HG03457 (cell line): ENCODE measurements around the gene GPC5.
"Not testable (repeated sequence)": the region's sequence is repeated elsewhere in the genome, so short reads cannot be mapped to it uniquely, and the experiment has no call there.

Source experiments
- ATAC-seq: cut with Tn5 transposase; IDR thresholded peaks from one replicate; pipeline ENCODE4 v1.9.1; 2021; ENCODE audit warnings: moderate number of reproducible peaks; ENCODE audit not compliant: unreplicated experiment

The GPC5 gene

DNA sequence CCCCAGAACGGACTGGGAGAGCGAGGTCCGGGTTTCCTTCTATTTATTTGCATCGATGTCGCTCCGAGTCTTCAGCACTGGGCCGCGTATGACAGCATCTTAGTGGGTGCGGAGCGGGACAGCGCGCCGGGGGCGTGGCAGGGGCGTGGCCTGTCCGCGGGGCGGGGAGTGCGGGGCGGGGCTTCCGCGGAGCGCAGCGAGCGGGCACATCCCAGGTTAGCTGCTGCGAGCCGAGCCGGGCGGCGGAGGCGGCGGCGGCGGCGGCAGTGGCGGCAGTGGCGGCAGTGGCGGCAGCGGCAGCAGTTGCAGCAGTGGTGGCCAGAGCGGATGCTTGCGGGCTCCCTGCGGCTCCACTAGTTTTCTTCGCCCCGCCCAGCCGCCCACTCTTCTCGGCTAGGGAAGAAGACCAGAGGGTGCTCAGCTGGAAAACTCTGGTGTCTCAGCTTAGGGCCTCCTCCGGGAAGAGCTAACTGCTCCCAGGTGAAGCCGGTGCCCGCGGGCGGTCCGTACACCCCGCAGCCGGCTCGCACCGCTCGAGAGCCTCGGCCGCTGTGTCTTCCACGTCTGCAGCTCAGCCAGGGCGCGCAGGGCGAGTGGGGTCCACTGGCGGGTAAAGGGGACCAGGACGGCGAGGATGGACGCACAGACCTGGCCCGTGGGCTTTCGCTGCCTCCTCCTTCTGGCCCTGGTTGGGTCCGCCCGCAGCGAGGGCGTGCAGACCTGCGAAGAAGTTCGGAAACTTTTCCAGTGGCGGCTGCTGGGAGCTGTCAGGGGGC, at the start of gene GPC5:
GPC5 (plus strand) TSS at position 209 of the 776 bp plus-strand sequence.
- ATAC-seq, result peak; percentile 80

DNA sequence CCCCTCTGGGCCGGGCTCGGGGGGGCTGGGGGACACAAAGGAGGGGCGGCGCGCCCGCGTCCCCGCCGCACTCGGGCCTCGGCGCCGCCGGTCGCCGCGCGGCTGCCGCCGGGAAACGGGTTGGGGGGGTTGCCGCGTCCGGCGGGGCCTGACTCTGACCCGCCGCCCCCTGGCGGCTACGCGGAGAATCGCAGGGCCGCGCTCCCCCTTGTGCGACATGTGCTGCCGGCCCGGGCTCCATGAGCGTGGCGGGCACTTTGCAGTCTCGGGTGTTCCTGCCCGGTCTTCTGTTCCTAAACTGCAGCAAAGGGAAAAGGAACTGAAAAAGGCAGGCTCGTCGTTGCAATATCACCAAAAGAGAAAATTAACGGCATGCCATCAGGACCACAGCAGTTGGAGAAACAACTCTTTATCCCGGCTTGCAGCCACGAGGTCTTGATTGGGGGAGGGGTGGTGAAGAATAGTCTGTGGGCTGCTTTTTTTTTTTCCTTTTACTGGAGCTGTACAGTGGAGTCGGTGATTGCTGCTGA, 49.5 kb upstream of the GPC5 start:
- ATAC-seq, result peak; percentile 47

DNA sequence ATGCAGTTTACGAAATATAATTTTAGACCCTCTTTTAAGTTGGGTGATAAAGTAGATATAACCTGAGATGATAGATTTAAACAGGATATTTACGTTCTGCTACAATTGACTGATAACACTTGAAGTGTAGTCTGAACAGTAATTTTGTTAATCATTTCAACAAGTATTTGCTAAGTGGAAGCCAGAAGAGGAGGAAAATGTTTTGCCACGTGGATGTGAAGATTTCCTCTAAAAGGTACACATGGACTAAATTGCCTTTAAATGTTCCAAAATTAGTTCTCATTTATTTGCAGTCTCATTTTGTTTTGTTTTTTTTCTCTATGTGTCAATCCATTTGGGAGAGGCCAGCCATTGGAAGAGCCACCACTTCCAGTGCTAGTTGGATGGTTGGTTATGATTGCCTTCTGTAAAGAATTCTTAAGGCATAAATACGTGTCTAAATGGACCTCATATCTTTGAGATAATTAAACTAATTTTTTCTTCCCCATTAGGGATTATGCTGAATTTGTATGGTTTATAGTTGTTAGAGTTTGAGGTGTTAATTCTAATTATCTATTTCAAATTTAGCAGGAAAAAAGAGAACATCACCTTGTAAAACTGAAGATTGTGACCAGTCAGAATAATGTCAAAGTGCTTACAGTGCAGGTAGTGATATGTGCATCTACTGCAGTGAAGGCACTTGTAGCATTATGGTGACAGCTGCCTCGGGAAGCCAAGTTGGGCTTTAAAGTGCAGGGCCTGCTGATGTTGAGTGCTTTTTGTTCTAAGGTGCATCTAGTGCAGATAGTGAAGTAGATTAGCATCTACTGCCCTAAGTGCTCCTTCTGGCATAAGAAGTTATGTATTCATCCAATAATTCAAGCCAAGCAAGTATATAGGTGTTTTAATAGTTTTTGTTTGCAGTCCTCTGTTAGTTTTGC, 48.2 kb upstream of the GPC5 start:
- ATAC-seq, result no peak

DNA sequence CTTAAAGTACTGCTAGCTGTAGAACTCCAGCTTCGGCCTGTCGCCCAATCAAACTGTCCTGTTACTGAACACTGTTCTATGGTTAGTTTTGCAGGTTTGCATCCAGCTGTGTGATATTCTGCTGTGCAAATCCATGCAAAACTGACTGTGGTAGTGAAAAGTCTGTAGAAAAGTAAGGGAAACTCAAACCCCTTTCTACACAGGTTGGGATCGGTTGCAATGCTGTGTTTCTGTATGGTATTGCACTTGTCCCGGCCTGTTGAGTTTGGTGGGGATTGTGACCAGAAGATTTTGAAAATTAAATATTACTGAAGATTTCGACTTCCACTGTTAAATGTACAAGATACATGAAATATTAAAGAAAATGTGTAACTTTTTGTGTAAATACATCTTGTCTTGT, 47.3 kb upstream of the GPC5 start:
- ATAC-seq, result no peak

DNA sequence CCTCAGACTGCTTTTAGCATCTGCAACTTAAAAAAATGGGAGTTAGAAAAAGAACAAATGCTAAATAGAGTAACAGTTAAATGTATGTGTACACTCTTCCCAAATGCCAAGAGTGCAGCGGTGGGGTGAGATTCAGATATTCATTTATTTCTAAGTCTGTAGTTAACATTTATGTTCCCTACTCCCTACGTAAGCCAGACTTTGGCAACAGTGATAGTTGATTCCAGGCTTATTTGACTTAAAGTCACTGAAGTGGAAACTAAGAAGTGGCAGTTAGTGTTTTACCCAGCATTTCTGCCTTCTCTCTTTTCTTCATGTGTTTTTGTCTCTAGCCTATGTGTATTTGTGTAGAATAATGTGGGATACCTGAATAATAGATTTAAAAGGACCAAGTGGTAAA, 46.4 kb upstream of the GPC5 start:
- ATAC-seq, result no peak

DNA sequence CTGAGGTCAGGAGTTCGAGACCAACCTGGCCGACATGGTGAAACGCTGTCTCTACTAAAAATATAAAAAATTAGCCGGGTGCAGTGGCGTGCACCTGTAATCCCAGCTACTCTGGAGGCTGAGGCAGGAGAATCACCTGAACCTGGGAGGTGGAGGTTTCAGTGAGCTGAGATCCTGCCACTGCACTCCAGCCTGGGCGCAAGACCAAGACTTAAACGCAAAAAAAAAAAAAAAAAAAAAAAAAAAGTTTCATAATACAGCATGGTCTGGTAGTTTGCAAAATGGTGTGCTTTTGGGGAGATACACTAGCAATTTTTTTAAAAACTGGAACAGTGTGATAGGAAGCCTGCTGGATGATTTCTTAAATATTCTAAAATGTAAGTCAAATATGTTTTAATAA, 45.5 kb upstream of the GPC5 start:
- not testable (repeated sequence) for ATAC-seq

DNA sequence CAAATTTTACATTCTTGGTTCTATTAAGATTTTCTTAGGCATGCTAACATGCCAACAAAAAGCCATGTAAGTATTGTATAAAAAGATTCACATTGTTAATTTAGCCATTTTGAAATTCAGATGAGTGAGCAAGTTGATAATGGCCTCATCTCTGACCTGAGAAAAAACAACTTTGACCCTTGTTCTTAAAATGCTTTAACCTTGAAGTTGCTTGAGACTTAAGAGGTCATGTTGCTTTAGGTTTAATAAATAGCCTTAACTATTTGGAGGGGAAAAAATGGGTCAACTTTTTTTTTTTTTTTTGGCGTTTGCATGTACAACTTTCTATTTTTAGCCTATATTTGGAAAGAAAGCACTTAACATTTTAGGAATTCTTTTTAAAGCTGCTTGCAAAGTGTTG, 44.9 kb upstream of the GPC5 start:
- no peak for ATAC-seq

DNA sequence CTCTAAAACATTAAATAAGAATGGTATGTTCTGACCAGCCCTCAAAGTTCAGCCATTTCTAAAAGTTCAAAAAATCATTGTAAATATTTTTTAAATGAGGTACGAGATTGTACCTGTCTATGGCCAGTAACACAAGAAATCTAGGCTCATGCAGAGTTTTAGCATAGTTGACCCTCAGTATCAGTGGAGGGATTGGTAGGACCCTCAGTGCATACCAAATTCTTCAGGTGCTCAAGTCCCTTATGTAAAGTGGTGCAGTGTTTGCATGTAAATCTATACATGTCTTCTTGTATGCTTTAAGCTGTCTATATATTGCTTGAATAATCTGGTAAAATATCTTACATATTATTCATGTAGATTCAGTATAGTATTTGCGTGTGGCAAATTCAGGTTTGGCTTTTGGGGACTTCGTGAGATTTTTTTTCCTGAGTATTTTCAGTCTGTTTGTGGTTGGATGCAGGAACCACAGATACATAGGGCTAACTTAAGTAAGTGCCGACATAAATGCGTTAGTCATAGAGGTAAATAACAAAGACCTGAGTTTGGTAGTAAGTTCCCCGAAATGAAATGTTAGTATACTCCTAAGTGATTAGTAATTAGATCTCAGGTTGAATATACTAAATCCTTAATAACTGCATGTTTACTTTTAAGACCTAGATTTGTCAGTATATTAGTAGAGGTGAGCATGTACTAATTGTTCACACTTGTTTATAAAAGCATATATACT, 43.2 kb upstream of the GPC5 start:
- no peak for ATAC-seq

DNA sequence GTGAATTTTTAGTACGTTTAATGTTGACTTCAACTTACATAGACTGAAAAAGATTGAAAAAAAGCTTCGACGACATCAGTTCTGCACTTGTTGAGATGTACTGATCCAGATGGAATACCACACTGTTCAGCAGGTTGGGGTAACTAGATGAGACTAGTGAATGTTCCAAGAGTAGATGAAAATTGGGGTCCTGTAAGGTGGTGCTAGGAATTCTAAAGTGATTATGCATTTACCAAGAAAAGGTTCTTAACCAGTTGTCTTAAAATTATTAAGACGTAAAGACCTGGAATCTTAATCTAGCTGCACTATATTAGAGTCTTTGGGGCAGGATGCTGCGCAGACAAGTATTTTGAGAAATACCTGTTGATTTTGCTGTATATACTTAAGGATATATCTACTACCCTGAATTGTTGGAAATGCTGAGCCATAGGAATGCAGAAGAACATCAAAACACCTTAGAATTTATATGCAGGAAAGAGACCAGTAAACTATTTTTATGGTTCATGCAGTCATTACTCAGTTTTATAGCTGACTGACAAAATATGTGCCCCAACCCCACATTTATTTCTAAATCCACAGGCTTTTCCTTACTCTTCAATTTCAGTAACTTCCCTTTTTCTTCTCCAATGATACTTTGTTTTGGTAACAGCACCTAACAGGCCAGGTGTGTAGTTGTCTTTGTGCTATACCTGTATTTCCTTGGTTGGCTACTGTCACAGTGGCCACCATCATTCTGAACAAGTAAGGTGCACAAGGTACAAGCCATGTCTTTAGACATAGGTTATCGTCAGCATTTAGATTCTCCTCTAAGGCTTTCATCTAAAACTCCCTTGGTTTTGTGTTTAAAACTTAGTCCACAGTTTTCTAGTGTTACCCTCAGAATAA, 42.4 kb upstream of the GPC5 start:
- no peak for ATAC-seq

DNA sequence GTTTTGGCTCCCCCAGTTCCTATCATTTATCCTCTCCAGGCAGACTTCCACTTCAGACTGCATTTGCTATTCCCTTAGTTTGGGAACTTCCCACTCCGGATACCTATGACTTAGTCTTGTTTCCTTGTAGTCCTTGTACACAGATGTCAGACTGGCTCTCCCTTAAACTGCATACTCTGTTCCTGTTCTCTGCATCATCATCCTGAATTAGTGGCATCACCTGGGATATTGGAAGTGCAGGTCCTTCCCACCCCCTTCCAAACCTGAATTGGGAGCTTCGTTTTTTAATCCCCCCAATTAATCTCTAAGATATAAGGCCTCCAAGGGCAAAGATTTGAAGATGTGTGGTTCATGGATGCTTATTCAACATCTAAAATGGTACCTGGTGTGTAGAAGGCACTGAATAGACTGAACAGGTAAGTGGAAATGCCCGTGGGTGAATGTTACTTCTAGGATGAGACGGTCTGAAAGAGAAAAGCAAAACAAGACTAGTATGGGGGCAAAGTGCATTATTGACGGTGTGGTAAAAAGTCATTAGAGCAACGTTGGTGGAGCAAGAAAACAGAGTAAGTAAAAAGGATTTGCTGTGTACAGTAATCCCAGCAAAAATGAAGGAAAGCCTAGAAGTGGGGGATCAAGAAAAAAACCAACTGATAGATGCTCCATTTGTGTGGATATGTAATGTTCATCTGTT, 41.4 kb upstream of the GPC5 start:
- no peak for ATAC-seq

DNA sequence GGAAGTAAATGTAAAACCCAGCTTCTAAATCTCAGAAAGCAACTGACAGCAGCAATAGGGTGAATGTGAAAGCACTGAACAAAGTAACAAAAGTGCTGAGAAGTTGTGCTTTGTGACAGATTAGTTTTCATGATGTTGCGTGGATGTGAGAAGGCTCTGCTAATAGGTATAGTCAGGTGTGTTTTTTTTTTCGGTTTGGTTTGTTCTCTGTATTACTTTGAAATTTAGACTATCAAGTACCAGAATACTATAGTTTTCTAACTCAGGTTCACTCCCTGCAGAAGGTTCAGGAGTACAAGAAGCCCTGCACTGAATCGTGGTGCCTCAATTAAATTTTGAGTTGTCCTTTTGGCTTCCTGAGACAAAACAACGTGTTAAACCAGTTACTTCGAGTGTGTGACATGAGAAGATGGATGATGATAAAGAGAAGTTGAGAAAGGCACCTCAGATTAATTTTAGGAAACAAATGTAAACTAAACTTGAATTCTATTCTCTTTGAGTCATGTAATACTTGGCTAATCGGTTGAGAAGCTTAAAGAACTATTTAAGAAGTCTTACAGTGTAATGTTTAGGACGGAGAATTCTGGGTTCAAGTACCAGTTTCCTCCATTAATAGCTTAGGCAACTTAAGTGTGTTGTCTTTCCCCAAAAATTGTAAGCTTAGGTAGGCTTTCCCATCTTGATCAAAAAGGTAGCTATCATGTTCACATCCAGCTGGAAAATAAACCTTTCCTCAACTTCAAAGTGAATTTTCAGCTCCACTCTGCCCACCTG, 40.6 kb upstream of the GPC5 start:
- no peak for ATAC-seq

DNA sequence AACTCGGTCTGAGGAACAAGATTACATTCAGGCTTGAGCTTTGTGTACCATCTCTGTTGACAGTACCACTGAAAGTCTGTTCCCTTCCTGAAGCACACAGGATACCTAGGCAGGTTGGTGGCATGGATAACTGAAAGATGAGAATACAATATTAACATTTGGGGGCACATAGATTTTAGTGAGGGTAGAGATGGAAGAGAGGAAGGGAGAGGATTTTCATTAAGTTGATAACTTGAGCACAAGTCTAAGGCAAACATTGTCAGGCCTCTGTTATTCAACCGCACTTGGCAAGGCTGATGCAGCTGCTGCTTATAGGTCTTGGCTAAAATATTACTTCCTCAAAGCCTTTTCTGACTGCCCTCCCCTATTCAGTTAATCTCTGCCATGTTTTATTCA, 40.0 kb upstream of the GPC5 start:
- ATAC-seq, result no peak

DNA sequence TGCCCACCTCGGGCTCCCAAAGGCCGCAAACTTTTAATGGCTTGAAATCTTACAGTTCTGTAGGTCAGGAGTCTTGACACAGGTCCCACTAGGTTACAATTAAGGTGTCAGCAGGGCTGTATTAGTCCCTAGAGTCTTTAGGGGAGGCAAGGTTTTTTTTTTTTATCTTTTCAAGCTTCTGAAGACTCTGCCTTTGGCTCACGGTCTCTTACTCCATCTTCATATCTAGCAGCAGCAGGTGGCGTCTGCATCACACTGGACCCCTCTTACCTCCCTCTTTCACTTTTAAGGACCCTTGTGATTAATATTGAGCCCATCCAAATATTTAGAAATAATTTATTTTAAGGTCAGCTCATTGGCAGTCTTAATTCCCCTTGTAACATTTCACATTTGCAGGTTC, 39.3 kb upstream of the GPC5 start:
- no peak for ATAC-seq

DNA sequence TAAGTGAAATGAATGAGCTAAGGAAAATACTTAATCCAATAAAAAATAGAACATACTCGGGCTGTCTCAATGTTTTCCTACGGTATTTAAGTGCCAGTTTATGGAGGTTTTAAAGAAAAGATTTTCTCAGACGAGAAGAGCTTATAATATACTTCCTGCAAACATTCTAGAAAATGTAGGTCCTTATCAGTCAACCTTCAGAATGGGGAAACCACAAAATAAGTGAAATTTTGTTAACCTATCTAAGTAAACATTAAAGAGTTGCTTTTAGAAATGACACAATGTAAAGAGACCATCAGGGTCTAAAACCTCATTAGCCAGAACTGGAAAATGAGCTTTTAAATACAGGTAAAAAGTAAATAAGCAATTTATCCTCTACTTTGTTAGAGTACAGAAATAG, 38.8 kb upstream of the GPC5 start:
- ATAC-seq, result no peak

DNA sequence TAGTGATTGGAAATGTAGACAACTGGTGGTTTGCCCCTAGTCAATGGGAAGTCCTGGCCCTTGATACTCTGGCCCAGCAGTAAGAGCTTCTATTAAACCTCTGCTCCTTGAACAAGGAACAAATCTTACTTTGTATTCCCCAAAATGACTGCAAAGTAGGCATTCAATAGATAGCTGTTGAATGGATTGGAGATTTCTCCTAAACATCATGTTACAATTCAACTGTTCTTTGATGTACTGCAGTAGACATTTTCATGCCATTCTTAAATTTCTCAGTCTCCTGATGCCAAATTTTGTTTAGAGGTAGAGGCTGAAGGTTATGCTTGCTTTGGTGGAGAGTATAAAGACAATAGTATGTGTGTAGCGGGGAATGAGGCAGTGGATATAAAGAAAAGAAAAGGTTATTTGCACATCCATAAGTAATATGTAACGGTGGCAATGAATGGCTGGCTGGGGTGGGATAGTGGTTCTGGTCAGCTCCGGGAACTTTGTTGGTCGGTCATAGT, 38.1 kb upstream of the GPC5 start:
- no peak for ATAC-seq

DNA sequence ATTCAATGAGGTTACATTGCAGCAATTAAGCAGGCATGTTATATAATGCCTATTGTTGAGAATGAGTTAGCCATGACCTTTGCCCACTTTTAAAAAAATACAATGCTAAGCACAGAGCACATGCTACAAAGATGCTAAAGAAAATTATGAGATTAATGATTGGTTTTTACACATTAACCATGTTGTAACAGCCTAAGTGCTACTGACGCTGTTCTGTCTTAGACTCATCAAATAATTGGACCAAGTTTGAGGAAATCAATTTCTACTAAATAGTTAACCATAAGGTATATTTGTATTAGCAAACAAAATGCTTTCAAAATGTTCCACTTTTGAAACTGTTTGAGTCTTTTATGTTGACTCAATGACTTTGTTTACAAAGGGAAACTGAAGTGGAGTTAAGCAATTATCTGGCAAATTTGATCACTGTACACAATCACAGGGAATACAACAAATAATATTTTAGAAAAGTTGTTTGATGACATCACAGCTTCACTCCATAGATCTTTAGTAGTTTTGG, 36.6 kb upstream of the GPC5 start:
- ATAC-seq, result no peak

DNA sequence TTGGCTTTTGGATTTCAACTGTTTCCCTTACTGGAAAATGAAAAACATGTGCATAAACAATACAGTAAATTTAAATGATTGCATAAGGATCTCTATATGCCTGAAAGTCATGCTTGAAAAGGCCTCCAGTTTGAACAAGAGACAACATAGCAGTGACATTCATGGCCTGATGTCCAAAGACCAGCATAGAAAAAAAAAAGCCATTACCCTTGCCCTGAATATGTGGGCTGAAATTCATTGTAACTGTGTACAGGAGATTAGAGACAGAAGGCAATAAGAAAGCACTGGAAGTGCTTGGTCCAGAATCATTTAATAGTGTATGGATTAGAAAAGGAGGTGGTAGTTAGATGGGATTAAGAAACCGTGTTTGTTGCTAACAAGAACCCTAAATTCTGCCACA, 35.5 kb upstream of the GPC5 start:
- ATAC-seq, result no peak

DNA sequence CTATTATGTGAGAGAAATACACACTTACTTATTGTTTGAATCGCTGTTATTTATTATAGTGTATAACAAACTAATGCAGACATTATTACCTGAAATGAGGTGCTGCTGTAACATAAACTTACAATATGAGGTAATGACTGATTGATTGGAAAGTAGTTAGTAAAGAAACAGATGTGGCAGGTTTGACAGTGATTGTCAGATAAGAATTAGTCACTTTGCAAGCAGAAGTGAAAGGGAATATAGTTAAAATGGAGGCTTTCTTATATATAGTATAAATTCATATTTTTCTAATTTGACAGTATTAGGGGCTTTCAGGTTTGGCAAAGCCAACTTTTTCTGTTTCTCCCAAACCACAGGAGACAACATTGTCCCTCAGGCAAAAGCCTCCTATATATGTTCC, 30.3 kb upstream of the GPC5 start:
- ATAC-seq, result no peak
